SK-N-SH treated with all-trans-retinoic acid at 6 μM for 48 hours (cell line): ENCODE results near the gene PNMA5.

Experiments
- ATAC-seq: fragments of 200-7000 bp; cut with Tn5 transposase; 3 replicates; pipeline ENCODE4 v1.9.1; 2020; ENCODE audit warnings: mild to moderate bottlenecking, moderate library complexity
- ARNTL ChIP-seq: fragments of 450-650 bp; formaldehyde crosslinking; IDR thresholded peaks from 2 replicates; pipeline ENCODE4 v1.5.0; 2020; ENCODE audit warnings: low read depth, mild to moderate bottlenecking, moderate library complexity, borderline replicate concordance
- BACH2 ChIP-seq: fragments of 250-450 bp; sonication (Bioruptor Pico); IDR thresholded peaks from 2 replicates; pipeline ENCODE4 v1.9.0; 2021; ENCODE audit warnings: mild to moderate bottlenecking, borderline replicate concordance
- CREB5 ChIP-seq: fragments of 250-450 bp; sonication (Bioruptor Pico); IDR thresholded peaks from 2 replicates; pipeline ENCODE4 v1.5.1; 2020; ENCODE audit warnings: low read depth, mild to moderate bottlenecking, moderate library complexity
- CSDC2 ChIP-seq: fragments of 250-450 bp; sonication (Bioruptor Pico); IDR thresholded peaks from 2 replicates; pipeline ENCODE4 v1.5.0; 2020; ENCODE audit warnings: mild to moderate bottlenecking, moderate library complexity
- CSRNP3 ChIP-seq: fragments of 250-450 bp; sonication (Bioruptor Pico); IDR thresholded peaks from 2 replicates; pipeline ENCODE4 v1.5.1; 2021; ENCODE audit warnings: mild to moderate bottlenecking, moderate library complexity
- GLIS3 ChIP-seq: fragments of 250-450 bp; sonication (Bioruptor Pico); IDR thresholded peaks from 2 replicates; pipeline ENCODE4 v1.5.0; 2020; ENCODE audit warnings: mild to moderate bottlenecking, moderate library complexity
- OSR1 ChIP-seq: fragments of 250-450 bp; sonication (Bioruptor Pico); IDR thresholded peaks from 2 replicates; pipeline ENCODE4 v1.8.0; 2022; ENCODE audit warnings: moderate library complexity, mild to moderate bottlenecking, inconsistent platforms
- PATZ1 ChIP-seq: fragments of 250-450 bp; sonication (Bioruptor Pico); IDR thresholded peaks from 2 replicates; pipeline ENCODE4 v1.8.0; 2020; ENCODE audit warnings: mild to moderate bottlenecking, moderate library complexity, borderline replicate concordance
- POU6F1 ChIP-seq: fragments of 250-450 bp; sonication (Bioruptor Pico); IDR thresholded peaks from 2 replicates; pipeline ENCODE4 v1.8.0; 2021; ENCODE audit warnings: low read depth, mild to moderate bottlenecking, moderate library complexity, borderline replicate concordance
- PPARA ChIP-seq: fragments of 250-450 bp; sonication (Bioruptor Pico); IDR thresholded peaks from 2 replicates; pipeline ENCODE4 v1.5.0; 2020; ENCODE audit warnings: mild to moderate bottlenecking, borderline replicate concordance
- RARB ChIP-seq: fragments of 250-450 bp; sonication (Bioruptor Pico); IDR thresholded peaks from 2 replicates; pipeline ENCODE4 v1.8.0; 2021; ENCODE audit warnings: mild to moderate bottlenecking, moderate library complexity
- SNAI2 ChIP-seq: fragments of 250-450 bp; sonication (Bioruptor Pico); IDR thresholded peaks from 2 replicates; pipeline ENCODE4 v1.5.0; 2020; ENCODE audit warnings: mild to moderate bottlenecking, moderate library complexity
- TCF4 ChIP-seq: fragments of 250-450 bp; sonication (Bioruptor Pico); IDR thresholded peaks from 2 replicates; pipeline ENCODE4 v1.8.0; 2021; ENCODE audit warnings: mild to moderate bottlenecking, moderate library complexity, borderline replicate concordance
- TOX ChIP-seq: fragments of 250-450 bp; sonication (Bioruptor Pico); IDR thresholded peaks from 2 replicates; pipeline ENCODE4 v1.8.0; 2021; ENCODE audit warnings: mild to moderate bottlenecking, moderate library complexity, borderline replicate concordance
- TSHZ2 ChIP-seq: fragments of 250-450 bp; sonication (Bioruptor Pico); IDR thresholded peaks from 2 replicates; pipeline ENCODE4 v1.5.0; 2020; ENCODE audit warnings: mild to moderate bottlenecking, moderate library complexity
- ZC3H10 ChIP-seq: fragments of 250-450 bp; sonication (Bioruptor Pico); IDR thresholded peaks from 2 replicates; pipeline ENCODE4 v1.5.1; 2021; ENCODE audit warnings: mild to moderate bottlenecking, moderate library complexity
- ZFP3 ChIP-seq: fragments of 250-450 bp; sonication (Bioruptor Pico); IDR thresholded peaks from 2 replicates; pipeline ENCODE4 v1.5.0; 2020; ENCODE audit warnings: mild to moderate bottlenecking, moderate library complexity
- ZFP30 ChIP-seq: fragments of 450-650 bp; formaldehyde crosslinking; IDR thresholded peaks from 2 replicates; pipeline ENCODE4 v1.5.0; 2022; ENCODE audit warnings: mild to moderate bottlenecking, moderate library complexity
- ZNF565 ChIP-seq: fragments of 450-650 bp; formaldehyde crosslinking; conservative IDR thresholded peaks from 2 replicates; pipeline ENCODE4 v1.5.0; 2020; ENCODE audit warnings: low read depth, mild to moderate bottlenecking, moderate library complexity
- ZNF70 ChIP-seq: fragments of 450-650 bp; formaldehyde crosslinking; IDR thresholded peaks from 2 replicates; pipeline ENCODE4 v1.5.0; 2020; ENCODE audit warnings: mild to moderate bottlenecking, moderate library complexity
- ZNF8 ChIP-seq: fragments of 450-650 bp; formaldehyde crosslinking; IDR thresholded peaks from 2 replicates; pipeline ENCODE4 v1.5.0; 2020; ENCODE audit warnings: mild to moderate bottlenecking, moderate library complexity

Gene PNMA5

GRCh38 chrX:152960115-152960514, 33.8 kb downstream of the PNMA5 start:
- TF ChIP-seq RARB (CRISPR knock-in tag): no peak
- TF ChIP-seq SNAI2 (CRISPR knock-in tag): no peak
- TF ChIP-seq GLIS3 (CRISPR knock-in tag): no peak
- no peak for TF ChIP-seq CSDC2 (CRISPR knock-in tag)
- TF ChIP-seq PPARA (CRISPR knock-in tag): no peak
- TF ChIP-seq ZNF8: no peak
- TF ChIP-seq CSRNP3 (CRISPR knock-in tag): no peak
- no peak for TF ChIP-seq BACH2 (CRISPR knock-in tag)
- no peak for TF ChIP-seq ZFP3 (CRISPR knock-in tag)
- TF ChIP-seq ZNF565: no peak
- TF ChIP-seq CREB5 (CRISPR knock-in tag): no peak
- TF ChIP-seq ARNTL (CRISPR knock-in tag): no peak
- TF ChIP-seq OSR1 (CRISPR knock-in tag): no peak
- TF ChIP-seq ZNF70 (CRISPR knock-in tag): no peak
- no peak for TF ChIP-seq TOX
- TF ChIP-seq ZFP30 (CRISPR knock-in tag): no peak
- TF ChIP-seq ZC3H10: no peak
- no peak for TF ChIP-seq TSHZ2
- TF ChIP-seq TCF4 (CRISPR knock-in tag): no peak
- ATAC-seq: no peak

- ATAC-seq: no peak
- TF ChIP-seq BACH2 (CRISPR knock-in tag) (no peak), ZC3H10 (no peak), ZNF70 (CRISPR knock-in tag) (no peak), GLIS3 (CRISPR knock-in tag) (no peak), ZNF565 (no peak), TCF4 (CRISPR knock-in tag) (no peak), RARB (CRISPR knock-in tag) (no peak), TSHZ2 (no peak), PATZ1 (CRISPR knock-in tag) (no peak), TOX (no peak), CREB5 (CRISPR knock-in tag) (no peak), CSRNP3 (CRISPR knock-in tag) (no peak), ZFP3 (CRISPR knock-in tag) (no peak), ZFP30 (CRISPR knock-in tag) (no peak), PPARA (CRISPR knock-in tag) (no peak), ARNTL (CRISPR knock-in tag) (no peak), POU6F1 (no peak), SNAI2 (CRISPR knock-in tag) (no peak)
Observed at GRCh38 chrX:152959626-152960025, 34.3 kb downstream of the PNMA5 start.
